HG03354 (cell line): ENCODE measurements around the gene COX5B.

ENCODE experiments used
- ATAC-seq: cut with Tn5 transposase; IDR thresholded peaks from one replicate; pipeline ENCODE4 v1.9.1; 2021; ENCODE audit warnings: mild to moderate bottlenecking; ENCODE audit not compliant: unreplicated experiment, poor library complexity, severe bottlenecking

Gene COX5B

GRCh38 chr2:97653473-97653872 is 7.6 kb downstream of the COX5B start:
- ATAC-seq, result no peak

- no peak for ATAC-seq
Measured at GRCh38 chr2:97653874-97654273, 8.0 kb downstream of the COX5B start.

GRCh38 chr2:97654309-97654708 is 8.4 kb downstream of the COX5B start:
- ATAC-seq, result no peak

GRCh38 chr2:97654791-97655190 is 8.9 kb downstream of the COX5B start:
- ATAC-seq, result no peak

GRCh38 chr2:97656129-97656755 is 10.4 kb downstream of the COX5B start:
- ATAC-seq, result no peak

- ATAC-seq, result no peak
Measured at GRCh38 chr2:97656905-97657587, 11.2 kb downstream of the COX5B start.

- no peak for ATAC-seq
Measured at GRCh38 chr2:97657986-97658690, 12.3 kb downstream of the COX5B start.

- no peak for ATAC-seq
Measured at GRCh38 chr2:97658691-97659157, 12.9 kb downstream of the COX5B start.

GRCh38 chr2:97659256-97660043 is 13.6 kb downstream of the COX5B start:
- ATAC-seq, result no peak

- no peak for ATAC-seq
Measured at GRCh38 chr2:97660044-97660774, 14.3 kb downstream of the COX5B start.

GRCh38 chr2:97660775-97661389 is 15.0 kb downstream of the COX5B start:
- ATAC-seq, result no peak

- no peak for ATAC-seq
Measured at GRCh38 chr2:97661927-97662326, 16.1 kb downstream of the COX5B start.

- ATAC-seq, result no peak
Measured at GRCh38 chr2:97662386-97662894, 16.6 kb downstream of the COX5B start.

- peak; percentile 58 for ATAC-seq
Measured at GRCh38 chr2:97662895-97663625, 17.2 kb downstream of the COX5B start.

- no peak for ATAC-seq
Measured at GRCh38 chr2:97663626-97663961, 17.7 kb downstream of the COX5B start.

GRCh38 chr2:97663962-97664635 is 18.2 kb downstream of the COX5B start, which contains the start of gene ACTR1B:
Gene ACTR1B (minus strand): TSS chr2:97664044. CDS start chr2:97663890, 154 bp downstream.
- ATAC-seq, result peak; percentile 86

GRCh38 chr2:97664636-97664970 is 18.7 kb downstream of the COX5B start:
- no peak for ATAC-seq

- ATAC-seq, result no peak
Measured at GRCh38 chr2:97669448-97669847, 23.6 kb downstream of the COX5B start, which contains the start of gene C2orf92. Gene C2orf92 (plus strand): TSS chr2:97669713. CDS start chr2:97669789, 76 bp downstream.
